HT1080 (cell line): ENCODE results near the gene TH. TPM values are rescaled to one million over a fixed set of nuclear protein-coding genes. Genes with fewer than 3 reads are reported as not detected.

Experiments
- DNase-seq: peaks from one replicate; pipeline ENCODE4 v3.0.0-alpha.2; 2015; ENCODE audit warnings: low read depth
- total RNA-seq: library from RNA; depleted of rRNA; stranded (reverse); fragments of >200 nt; shearing (Covaris generic); gene quantifications from 2 replicates; pipeline ENCODE4 v1.2.3, GENCODE V29; 2014

TH gene
- total RNA-seq, 1 experiment from 2014 or later = not detected

GRCh38 chr11:2143799-2144543 is 27.6 kb downstream of the TH start:
- DNase-seq = no peak

- DNase-seq = no peak
Observed at GRCh38 chr11:2143477-2143798, 28.2 kb downstream of the TH start.

- DNase-seq = no peak
Observed at GRCh38 chr11:2142762-2143202, 28.8 kb downstream of the TH start.

- DNase-seq = no peak
Observed at GRCh38 chr11:2142300-2142759, 29.3 kb downstream of the TH start.

- no peak for DNase-seq
Observed at GRCh38 chr11:2140411-2141400, 30.9 kb downstream of the TH start.

- DNase-seq = no peak
Observed at GRCh38 chr11:2139621-2140337, 31.8 kb downstream of the TH start.

- DNase-seq = no peak
Observed at GRCh38 chr11:2139123-2139521, 32.5 kb downstream of the TH start, which contains the start of gene IGF2. IGF2 (minus strand) TSS chr11:2139389; CDS start chr11:2135523, 3,866 bp downstream.

- no peak for DNase-seq
Observed at GRCh38 chr11:2138431-2139122, 33.0 kb downstream of the TH start.

GRCh38 chr11:2138068-2138430 is 33.6 kb downstream of the TH start:
- no peak for DNase-seq

- no peak for DNase-seq
Observed at GRCh38 chr11:2137202-2138067, 34.2 kb downstream of the TH start.

GRCh38 chr11:2136952-2137201 is 34.7 kb downstream of the TH start:
- DNase-seq = no peak

- no peak for DNase-seq
Observed at GRCh38 chr11:2136209-2136951, 35.2 kb downstream of the TH start.

GRCh38 chr11:2135648-2136201 is 35.9 kb downstream of the TH start:
- DNase-seq = no peak

- DNase-seq = no peak
Observed at GRCh38 chr11:2135018-2135569, 36.5 kb downstream of the TH start.

GRCh38 chr11:2134022-2135010 is 37.3 kb downstream of the TH start:
- DNase-seq = no peak

- DNase-seq = no peak
Observed at GRCh38 chr11:2133241-2134021, 38.2 kb downstream of the TH start.

- DNase-seq = no peak
Observed at GRCh38 chr11:2132874-2133240, 38.8 kb downstream of the TH start.
